ENCODE data around the gene NIPBL.

NIPBL gene

DNA sequence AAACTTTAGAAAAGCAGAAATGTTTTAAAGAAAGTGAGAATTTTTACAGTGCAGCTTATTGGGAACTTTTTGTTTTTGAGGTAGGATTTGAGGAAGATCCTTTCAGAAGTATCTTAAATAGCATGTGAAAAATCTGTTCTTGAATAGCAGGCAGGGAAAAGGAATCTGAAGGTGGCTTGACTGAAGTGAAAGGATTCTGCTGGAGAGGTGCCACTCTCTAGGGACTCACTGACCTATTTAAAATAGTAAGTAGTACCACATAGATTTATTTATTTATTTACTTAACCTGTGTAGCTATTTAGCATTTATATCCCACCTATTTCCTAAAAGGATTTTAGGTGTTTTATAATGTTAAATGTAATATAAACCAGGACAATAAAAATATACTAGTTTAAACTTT is 69.1 kb downstream of the NIPBL start:
- TF ChIP-seq GATA3 (IDR thresholded peaks at IDR 0.05; ENCODE audit: low read depth, low read length): no peak

DNA sequence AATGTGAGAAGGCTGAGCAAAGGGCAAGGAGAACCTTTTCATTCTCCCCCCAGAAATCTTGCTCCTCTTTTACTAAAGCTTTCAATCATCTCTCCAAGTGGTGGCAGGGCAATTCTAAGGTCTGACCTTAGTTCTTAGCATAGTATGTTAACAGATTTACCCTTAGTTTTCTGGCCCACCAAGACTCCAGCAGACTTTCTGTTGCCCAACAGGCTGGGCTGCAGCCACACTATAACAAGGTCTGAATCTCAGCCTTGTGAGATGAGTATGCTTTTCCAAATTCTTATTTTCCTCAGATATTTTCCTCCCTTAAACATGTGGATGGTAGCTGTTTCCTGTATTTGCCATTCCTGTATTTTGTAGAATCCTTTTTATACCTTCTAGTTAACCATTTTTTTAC is 69.5 kb downstream of the NIPBL start:
- TF ChIP-seq GATA2 (IDR thresholded peaks at IDR 0.05; ENCODE audit: low read depth, low read length) (no peak), GATA3 (IDR thresholded peaks at IDR 0.05; ENCODE audit: low read depth, low read length) (no peak)

DNA sequence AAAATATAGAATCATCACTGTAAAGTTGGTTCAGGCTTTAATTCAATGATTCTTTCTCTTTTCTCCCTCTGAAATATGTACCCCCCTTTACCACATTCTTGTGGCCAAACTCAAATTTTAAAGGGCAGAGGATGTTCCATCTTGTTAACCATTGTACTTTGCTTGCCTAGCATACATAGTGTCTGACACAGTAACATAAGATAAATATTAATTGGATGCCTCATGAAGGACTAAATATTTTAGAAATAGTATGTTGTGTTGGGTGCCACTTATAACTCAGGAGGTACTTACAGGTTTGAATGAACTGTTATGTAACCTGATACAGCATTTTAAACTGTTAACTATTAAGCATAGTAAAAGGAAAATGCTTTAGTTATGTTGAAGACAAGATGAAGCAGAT is 71.5 kb downstream of the NIPBL start:
- TF ChIP-seq GATA2 (IDR thresholded peaks at IDR 0.05; ENCODE audit: low read depth, low read length) (no peak), GATA3 (IDR thresholded peaks at IDR 0.05; ENCODE audit: low read depth, low read length) (no peak)

DNA sequence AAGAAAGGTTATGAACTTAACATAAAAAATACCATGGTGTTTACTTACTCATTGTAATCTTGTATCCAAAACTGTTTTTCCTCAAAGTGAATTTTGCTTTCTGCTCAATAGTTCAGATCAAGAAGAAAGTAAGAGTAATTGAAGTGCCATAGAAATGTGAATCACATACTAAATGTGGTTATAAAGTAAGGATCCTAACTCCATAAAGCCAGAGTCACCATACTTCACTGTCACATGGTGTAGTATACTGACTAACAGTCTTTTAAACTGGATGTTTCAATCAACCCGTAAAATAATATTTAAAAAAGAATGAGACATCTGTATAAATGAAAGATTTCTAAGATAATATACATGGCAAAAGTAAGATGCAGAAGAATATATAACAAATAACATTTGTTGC is 72.1 kb downstream of the NIPBL start:
- TF ChIP-seq GATA2 (IDR thresholded peaks at IDR 0.05; ENCODE audit: low read depth, low read length) (no peak), GATA3 (IDR thresholded peaks at IDR 0.05; ENCODE audit: low read depth, low read length) (no peak)

DNA sequence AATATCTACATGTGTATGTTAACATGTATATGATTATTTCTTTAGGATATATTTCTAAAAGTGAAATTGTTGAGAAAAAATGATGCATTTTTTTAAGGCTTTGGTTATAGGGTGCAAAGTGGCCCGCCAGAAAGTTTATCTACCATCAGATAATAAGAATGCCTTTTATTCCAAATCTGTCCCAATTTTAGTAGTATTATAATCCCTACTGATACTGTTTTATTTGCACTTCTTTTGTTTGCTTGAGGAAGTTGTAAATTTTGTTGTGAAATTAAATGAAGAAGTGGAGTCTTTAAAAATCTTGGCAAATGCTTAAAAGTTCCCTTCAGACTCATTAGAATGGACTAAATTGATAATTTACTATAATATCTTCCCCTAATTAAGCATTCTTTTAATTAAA is 73.0 kb downstream of the NIPBL start:
- TF ChIP-seq GATA3 (IDR thresholded peaks at IDR 0.05; ENCODE audit: low read depth, low read length) (no peak), GATA2 (IDR thresholded peaks at IDR 0.05; ENCODE audit: low read depth, low read length) (no peak)

DNA sequence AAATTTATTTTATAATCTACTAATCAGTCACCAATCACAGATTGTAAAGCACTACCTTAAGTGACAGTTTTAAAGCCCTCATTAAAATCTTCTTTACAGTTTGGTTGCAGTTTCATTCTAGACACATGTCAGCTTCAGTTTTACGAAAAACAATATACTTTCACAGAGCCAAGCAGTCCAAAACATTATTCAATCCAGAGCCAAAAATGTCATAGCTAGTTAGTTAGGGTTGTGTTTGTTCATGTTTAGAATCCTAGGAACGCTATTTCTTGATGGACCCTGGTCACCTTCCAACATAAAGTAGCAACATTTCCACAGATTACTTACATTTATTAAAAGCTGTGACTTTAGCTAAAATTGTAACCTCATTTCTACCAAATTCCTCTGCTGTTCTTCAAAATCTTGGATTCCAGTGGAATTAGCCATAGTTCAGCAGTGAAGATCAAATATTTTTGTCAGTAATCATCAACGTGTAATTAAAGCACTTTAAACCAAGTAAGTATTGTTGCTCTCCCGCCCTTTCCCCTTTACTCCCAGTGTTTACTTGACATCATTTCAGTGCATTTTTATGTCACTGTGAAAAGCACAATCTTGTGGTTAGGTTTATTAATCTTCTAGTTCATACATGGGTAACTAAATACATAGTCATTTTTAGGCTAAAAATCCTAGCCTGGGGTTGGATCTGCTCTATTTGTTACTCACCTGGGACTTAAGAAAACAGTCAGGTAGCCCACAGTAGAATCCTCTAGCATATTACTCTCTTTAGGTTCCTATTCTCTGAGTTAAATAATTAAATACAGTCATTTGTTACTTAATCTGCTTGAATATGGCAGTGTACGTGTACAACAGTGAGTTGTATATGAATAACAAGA is 74.3 kb downstream of the NIPBL start:
- TF ChIP-seq GATA2 (IDR thresholded peaks at IDR 0.05; ENCODE audit: low read depth, low read length) (no peak), GATA3 (IDR thresholded peaks at IDR 0.05; ENCODE audit: low read depth, low read length) (no peak)

DNA sequence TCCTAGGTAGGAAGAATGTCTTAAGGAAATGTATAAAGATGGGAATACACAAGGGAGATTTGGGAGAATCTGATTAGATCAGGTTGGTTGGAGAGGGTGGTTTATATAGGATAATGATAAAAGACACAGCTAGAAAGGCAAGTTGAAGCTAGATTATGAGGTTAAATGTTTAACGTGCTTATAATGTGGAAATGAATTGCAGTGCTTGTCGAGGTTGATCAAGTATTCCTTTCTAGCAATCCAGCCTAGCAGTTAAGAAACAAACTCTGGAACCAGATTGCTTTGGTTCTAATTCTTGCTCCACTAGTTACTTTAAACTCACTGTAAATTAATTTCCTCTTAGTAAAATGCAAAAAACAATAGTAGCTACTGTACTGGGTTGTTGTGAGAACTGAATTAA is 76.5 kb downstream of the NIPBL start:
- TF ChIP-seq GATA3 (IDR thresholded peaks at IDR 0.05; ENCODE audit: low read depth, low read length): no peak
- TF ChIP-seq GATA2 (IDR thresholded peaks at IDR 0.05; ENCODE audit: low read depth, low read length): no peak

DNA sequence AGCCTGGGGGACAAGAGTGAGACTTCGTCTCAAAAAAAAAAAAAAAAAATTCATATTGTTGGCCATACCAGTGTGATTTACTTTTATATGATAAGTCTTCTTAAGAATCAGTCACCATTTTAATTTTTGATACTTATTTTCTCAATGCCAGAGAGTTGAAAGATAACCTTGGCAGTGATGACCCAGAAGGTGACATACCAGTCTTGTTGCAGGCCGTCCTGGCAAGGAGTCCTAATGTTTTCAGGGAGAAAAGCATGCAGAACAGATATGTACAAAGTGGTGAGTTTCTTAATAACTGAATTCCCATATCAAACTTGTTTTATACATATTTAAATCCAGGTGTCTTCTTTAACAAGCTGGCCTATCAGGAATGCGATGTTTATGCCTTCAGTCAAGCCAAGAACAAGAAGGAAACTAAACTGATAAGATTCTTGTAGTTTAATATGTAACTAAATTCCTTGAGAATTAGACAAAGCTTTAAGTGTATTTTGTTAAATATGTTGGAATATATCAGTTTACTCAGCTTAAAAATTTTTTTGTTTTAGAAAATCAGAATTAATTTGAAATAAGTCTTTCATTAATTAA is 81.5 kb downstream of the NIPBL start:
- TF ChIP-seq GATA3 (IDR thresholded peaks at IDR 0.05; ENCODE audit: low read depth, low read length) (no peak), GATA2 (IDR thresholded peaks at IDR 0.05; ENCODE audit: low read depth, low read length) (no peak)

DNA sequence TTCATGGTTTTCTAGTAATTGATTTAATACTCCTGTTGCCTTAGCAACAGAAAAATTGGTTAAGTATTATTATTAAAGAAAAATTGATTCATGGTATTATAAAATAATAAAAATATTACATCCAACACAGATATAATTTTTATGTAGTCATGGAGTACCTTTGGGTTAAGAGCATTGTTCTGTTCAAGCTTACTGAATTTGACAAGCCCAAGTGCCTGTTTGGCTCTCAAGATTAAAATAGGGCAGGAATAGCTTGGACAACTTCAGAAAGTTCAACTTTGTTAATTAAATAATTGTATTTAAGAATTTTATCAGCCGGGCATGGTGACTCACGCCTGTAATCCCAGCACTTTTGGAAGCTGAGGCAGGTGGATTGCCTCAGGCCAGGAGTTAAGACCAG is 82.0 kb downstream of the NIPBL start:
- TF ChIP-seq GATA3 (IDR thresholded peaks at IDR 0.05; ENCODE audit: low read depth, low read length) (no peak), GATA2 (IDR thresholded peaks at IDR 0.05; ENCODE audit: low read depth, low read length) (no peak)

DNA sequence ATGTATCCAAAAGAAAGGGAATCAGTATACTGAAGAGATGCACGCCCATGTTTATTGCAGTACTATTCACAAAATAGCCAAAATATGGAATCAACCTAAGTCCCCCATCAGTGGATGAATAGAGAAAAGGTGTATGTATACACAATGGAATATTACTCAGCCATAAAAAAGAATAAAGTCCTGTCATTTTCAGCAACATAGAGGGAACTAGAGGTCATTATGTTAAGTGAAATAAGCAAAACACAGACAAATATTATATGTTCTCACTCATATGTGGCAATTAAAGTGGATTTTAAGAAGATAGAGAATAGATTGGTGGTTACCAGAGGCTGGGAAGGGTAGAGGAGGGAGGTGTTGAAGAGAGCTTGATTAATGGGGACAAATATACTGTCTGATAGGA is 88.6 kb downstream of the NIPBL start:
- TF ChIP-seq GATA2 (IDR thresholded peaks at IDR 0.05; ENCODE audit: low read depth, low read length): no peak
- TF ChIP-seq GATA3 (IDR thresholded peaks at IDR 0.05; ENCODE audit: low read depth, low read length): no peak

DNA sequence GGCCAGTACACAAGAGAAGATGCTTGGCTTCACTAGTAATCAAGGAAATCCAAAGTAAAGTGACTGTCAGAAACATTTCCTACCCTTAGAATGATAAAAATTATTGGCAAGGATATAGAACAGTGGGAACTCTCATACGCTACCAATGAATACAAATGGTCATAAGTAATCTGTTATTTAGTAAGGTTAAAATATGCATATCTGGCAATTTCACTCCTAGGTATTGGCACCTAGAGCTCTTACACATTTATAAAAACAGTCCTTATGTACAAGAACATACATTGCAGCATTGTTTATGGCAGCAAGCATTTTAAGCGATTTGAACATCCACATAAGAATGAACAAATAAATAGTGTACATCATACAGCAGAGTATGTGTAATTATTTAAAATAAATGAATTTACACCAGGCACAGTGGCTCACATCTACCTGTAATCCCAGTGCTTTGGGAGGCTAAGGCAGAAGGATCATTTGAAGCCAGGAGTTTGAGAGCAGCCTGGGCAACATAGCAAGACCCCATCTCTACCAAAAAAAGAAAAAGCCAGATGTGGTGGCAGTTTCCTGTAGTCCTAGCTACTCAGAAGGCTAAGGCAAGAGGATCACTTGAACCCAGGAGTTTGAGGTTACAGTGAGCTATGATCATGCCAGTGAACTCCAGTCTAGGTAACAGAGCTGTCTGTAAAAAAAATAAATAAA is 93.3 kb downstream of the NIPBL start:
- TF ChIP-seq GATA2 (IDR thresholded peaks at IDR 0.05; ENCODE audit: low read depth, low read length): no peak
- no peak for TF ChIP-seq GATA3 (IDR thresholded peaks at IDR 0.05; ENCODE audit: low read depth, low read length)

DNA sequence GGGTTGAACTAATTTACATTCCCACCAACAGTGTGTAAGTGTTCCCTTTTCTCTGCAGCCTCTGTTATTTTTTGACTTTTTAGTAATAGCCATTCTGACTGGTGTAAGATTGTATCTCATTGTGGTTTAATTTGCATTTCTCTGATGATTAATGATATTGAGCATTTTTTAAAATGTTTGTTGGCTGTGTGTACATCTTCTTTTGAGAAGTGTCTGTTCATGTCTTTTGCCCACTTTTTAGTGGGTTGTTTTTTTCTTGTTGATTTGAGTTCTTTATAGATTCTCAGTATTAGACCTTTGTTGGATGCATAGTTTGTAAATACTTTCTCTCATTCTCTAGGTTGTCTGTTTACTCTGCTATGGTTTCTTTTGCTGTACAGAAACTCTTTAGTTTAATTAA is 101.6 kb downstream of the NIPBL start:
- TF ChIP-seq GATA2 (IDR thresholded peaks at IDR 0.05; ENCODE audit: low read depth, low read length) (no peak), GATA3 (IDR thresholded peaks at IDR 0.05; ENCODE audit: low read depth, low read length) (no peak)

DNA sequence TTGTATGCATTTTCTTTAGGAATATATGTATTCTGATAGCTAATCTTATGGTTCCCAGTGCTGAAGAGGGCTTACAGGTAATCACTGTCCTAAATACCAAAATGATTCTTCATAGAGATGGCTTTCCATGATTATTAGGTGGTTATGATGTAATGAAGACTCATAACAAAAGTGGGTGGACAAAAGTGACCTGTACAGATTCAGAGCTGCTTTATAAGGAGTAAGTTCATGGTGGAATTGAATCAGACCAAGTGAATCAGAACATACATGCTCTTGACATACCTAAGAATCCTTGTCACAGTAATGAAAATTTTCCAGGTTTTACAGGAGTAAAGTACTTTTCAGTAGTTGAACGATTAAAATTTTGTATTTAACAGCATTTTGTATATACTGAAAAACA is 105.6 kb downstream of the NIPBL start:
- no peak for TF ChIP-seq GATA3 (IDR thresholded peaks at IDR 0.05; ENCODE audit: low read depth, low read length)
- no peak for TF ChIP-seq GATA2 (IDR thresholded peaks at IDR 0.05; ENCODE audit: low read depth, low read length)

DNA sequence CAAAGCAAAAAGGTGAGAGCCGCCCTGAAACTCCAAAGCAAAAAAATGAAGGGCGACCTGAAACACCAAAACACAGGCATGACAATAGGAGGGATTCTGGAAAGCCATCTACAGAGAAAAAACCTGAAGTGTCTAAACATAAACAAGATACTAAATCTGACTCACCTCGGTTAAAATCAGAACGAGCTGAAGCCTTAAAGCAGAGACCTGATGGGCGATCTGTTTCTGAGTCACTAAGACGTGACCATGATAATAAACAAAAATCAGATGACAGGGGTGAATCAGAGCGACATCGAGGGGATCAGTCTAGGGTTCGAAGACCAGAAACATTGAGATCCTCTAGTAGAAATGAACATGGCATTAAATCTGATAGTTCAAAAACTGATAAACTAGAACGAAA is 108.8 kb downstream of the NIPBL start:
- no peak for TF ChIP-seq GATA2 (IDR thresholded peaks at IDR 0.05; ENCODE audit: low read depth, low read length)
- no peak for TF ChIP-seq GATA3 (IDR thresholded peaks at IDR 0.05; ENCODE audit: low read depth, low read length)

DNA sequence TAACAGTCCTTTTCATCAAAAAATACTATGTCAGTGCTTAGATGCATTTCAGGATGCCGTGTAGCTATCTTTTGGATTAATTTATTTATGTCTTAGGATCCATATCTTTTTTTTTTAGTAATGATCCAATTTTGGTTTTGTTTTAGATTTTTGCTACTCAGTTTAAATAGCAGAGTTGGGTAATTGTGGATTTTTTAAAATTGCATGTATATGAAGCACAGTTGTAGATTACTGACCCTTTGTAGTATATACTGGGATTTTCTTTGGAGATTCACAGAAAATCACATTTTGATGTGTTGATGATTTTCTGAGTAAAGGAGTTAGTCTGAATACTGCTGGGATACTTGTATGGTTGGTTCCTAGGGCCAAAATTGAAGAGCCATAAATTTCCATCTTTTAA is 111.8 kb downstream of the NIPBL start:
- no peak for TF ChIP-seq GATA2 (IDR thresholded peaks at IDR 0.05; ENCODE audit: low read depth, low read length)
- no peak for TF ChIP-seq GATA3 (IDR thresholded peaks at IDR 0.05; ENCODE audit: low read depth, low read length)

Measured in SH-SY5Y (cell line).